Adrenal gland (tissue), 5 donors: ENCODE data around the gene KCNH3.

Source experiments
- POLR2A ChIP-seq, 2 donors: fragments of 450-650 bp; IDR thresholded peaks; one replicate each; pipeline ENCODE4 v1.6.1; 2017; ENCODE audit warnings: antibody characterized with exemption in 2 of 2, mild to moderate bottlenecking in 2 of 2, moderate library complexity in 1 of 2
- TF ChIP-seq, protein P1 (sequence below), 6 experiments: fragments of 450-650 bp in 4 of 6; fragments of 200-600 bp in 2 of 6; sonication (generic) in 1 of 6; IDR thresholded peaks; 1 replicate in 5 of 6; 2 replicates in 1 of 6; pipeline versions ENCODE4 v1.5.1 to v1.8.0; 2016 to 2021; ENCODE audit warnings: antibody characterized with exemption in 6 of 6, mild to moderate bottlenecking in 2 of 6, moderate library complexity in 1 of 6
- donor health status: DM: no; HTN: no; CAD: no.

DNA sequence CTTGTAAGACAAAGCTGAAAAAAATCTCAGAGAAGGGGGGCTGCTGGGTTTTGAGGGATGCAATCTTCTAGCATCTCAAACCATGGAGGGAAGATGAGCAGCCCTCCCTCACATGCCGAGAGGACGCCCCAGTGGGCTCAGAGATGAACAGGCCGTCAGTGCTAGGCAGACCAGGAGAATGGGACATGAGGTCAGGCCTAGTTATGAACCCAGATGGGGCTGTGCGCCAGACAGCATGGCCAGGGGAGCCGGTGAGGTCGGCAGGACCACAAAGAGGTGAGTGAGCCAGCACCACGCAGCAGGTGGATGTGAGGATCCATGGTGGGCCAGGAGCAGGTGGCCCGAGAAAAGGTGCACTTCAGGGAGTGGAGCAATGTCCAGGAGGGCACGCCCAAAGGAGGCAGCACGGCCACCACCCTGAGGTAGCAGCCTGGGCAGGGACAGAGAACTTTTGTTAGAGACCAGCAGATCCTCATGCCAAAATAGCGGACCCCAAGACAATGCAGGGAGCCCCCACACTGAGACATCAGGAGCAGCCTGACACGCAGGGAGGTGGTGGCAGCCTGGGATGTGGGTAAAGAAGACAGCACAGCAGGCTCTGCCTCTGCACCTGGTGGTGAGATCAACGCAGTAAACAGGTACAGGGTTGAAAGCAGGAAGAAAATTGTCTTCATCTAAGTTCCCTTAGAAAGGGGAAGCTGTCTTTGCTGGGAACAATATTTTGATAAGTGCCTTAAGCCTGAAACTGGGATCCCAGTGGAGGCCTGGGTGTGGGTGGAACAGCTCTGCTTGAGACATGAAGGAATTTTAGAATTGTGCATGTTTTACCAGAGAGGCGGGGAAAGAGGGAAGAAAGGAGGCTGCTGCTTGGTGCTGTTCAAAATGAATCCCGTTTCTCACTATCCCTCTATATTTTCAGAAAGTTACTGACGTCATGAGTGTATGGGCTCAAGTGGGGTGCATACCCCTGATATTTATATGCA, 46.9 kb downstream of the KCNH3 start:
- no peak for TF ChIP-seq POLR2A (IDR thresholded peaks at IDR 0.05)
- TF ChIP-seq, protein P1, sequence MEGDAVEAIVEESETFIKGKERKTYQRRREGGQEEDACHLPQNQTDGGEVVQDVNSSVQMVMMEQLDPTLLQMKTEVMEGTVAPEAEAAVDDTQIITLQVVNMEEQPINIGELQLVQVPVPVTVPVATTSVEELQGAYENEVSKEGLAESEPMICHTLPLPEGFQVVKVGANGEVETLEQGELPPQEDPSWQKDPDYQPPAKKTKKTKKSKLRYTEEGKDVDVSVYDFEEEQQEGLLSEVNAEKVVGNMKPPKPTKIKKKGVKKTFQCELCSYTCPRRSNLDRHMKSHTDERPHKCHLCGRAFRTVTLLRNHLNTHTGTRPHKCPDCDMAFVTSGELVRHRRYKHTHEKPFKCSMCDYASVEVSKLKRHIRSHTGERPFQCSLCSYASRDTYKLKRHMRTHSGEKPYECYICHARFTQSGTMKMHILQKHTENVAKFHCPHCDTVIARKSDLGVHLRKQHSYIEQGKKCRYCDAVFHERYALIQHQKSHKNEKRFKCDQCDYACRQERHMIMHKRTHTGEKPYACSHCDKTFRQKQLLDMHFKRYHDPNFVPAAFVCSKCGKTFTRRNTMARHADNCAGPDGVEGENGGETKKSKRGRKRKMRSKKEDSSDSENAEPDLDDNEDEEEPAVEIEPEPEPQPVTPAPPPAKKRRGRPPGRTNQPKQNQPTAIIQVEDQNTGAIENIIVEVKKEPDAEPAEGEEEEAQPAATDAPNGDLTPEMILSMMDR (IDR thresholded peaks at IDR 0.05) = no peak
